Mesothelial cell of epicardium (in vitro differentiated cells): ENCODE data around the gene LAMA2. TPM values are rescaled to one million over a fixed set of nuclear protein-coding genes. Genes with fewer than 3 reads are reported as not detected.

ENCODE experiments used
- DNase-seq, 2 experiments: peaks; one replicate each; pipeline ENCODE4 v3.0.0; 2021; ENCODE audit warnings: low spot score in 2 of 2; ENCODE audit not compliant: unreplicated experiment in 2 of 2
- H3K27ac Mint-ChIP-seq: 2 replicates; pipeline ENCODE4 v1.8.0; 2021; ENCODE audit warnings: mixed read lengths
- H3K27me3 Mint-ChIP-seq: 2 replicates; pipeline ENCODE4 v1.8.0; 2021; ENCODE audit warnings: low read depth, mixed read lengths
- H3K36me3 Mint-ChIP-seq: 2 replicates; pipeline ENCODE4 v1.8.0; 2021; ENCODE audit warnings: mixed read lengths
- H3K4me1 Mint-ChIP-seq: 2 replicates; pipeline ENCODE4 v1.8.0; 2021; ENCODE audit warnings: mixed read lengths
- H3K4me3 Mint-ChIP-seq: 2 replicates; pipeline ENCODE4 v1.8.0; 2021; ENCODE audit warnings: mild to moderate bottlenecking, moderate library complexity, mixed read lengths
- H3K9me3 Mint-ChIP-seq: 2 replicates; pipeline ENCODE4 v1.8.0; 2021; ENCODE audit warnings: mixed read lengths
- total RNA-seq: library from RNA; stranded (reverse); gene quantifications from 3 replicates; pipeline ENCODE4 v1.2.1, GENCODE V29; 2021
- TF ChIP-seq, protein P1 (sequence below): fragments of 200-600 bp; sonication (generic); IDR thresholded peaks from one replicate; pipeline ENCODE4 v1.5.0; 2021; ENCODE audit warnings: antibody characterized with exemption; ENCODE audit not compliant: unreplicated experiment

Gene LAMA2
- total RNA-seq, 1 donor from 2014 or later, result 63.2 TPM

- TF ChIP-seq, protein P1, sequence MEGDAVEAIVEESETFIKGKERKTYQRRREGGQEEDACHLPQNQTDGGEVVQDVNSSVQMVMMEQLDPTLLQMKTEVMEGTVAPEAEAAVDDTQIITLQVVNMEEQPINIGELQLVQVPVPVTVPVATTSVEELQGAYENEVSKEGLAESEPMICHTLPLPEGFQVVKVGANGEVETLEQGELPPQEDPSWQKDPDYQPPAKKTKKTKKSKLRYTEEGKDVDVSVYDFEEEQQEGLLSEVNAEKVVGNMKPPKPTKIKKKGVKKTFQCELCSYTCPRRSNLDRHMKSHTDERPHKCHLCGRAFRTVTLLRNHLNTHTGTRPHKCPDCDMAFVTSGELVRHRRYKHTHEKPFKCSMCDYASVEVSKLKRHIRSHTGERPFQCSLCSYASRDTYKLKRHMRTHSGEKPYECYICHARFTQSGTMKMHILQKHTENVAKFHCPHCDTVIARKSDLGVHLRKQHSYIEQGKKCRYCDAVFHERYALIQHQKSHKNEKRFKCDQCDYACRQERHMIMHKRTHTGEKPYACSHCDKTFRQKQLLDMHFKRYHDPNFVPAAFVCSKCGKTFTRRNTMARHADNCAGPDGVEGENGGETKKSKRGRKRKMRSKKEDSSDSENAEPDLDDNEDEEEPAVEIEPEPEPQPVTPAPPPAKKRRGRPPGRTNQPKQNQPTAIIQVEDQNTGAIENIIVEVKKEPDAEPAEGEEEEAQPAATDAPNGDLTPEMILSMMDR, result no peak
- H3K36me3 Mint-ChIP-seq, result peaks cover 2% of the 10 kb centered on the region
- H3K4me3 Mint-ChIP-seq, result no peak overlapping the region
- DNase-seq, result no peak
- no peaks in the 10 kb centered on the region for H3K4me1 Mint-ChIP-seq
- H3K27me3 Mint-ChIP-seq, result no peaks in the 10 kb centered on the region
- H3K27ac Mint-ChIP-seq, result no peak overlapping the region
- H3K9me3 Mint-ChIP-seq, result peaks cover 3% of the 10 kb centered on the region
Observed at GRCh38 chr6:128990915-128991314, 108.0 kb downstream of the LAMA2 start.

- TF ChIP-seq, protein P1, result no peak
- H3K9me3 Mint-ChIP-seq, result peaks cover 21% of the 10 kb centered on the region
- no peak for DNase-seq
- H3K36me3 Mint-ChIP-seq, result peaks cover 15% of the 10 kb centered on the region
- H3K27ac Mint-ChIP-seq, result no peak overlapping the region
- no peak overlapping the region for H3K4me3 Mint-ChIP-seq
- H3K27me3 Mint-ChIP-seq, result no peaks in the 10 kb centered on the region
- H3K4me1 Mint-ChIP-seq, result no peaks in the 10 kb centered on the region
Observed at GRCh38 chr6:128993166-128993565, 110.2 kb downstream of the LAMA2 start.

DNA sequence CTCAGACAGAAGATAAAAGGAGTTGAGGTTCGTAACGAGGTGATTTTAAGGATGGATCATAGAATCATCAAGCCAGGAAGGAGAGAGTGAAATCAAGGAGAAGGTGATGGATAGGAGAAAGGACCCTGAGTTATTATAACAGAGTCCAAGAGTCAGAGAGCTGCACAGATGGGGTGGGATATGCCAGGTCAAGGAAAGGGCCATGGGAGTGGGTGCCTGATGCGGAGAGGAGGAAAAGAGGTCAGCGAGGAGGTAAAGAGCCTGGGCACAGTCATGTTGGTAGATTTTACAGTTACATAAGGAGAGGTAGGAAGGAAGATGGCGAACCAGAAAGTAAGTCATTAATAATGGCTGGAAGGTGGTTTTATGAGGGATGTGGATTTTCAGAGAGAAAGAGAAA lies 114.9 kb downstream of the LAMA2 start:
- TF ChIP-seq, protein P1, result no peak
- no peaks in the 10 kb centered on the region for H3K4me1 Mint-ChIP-seq

DNA sequence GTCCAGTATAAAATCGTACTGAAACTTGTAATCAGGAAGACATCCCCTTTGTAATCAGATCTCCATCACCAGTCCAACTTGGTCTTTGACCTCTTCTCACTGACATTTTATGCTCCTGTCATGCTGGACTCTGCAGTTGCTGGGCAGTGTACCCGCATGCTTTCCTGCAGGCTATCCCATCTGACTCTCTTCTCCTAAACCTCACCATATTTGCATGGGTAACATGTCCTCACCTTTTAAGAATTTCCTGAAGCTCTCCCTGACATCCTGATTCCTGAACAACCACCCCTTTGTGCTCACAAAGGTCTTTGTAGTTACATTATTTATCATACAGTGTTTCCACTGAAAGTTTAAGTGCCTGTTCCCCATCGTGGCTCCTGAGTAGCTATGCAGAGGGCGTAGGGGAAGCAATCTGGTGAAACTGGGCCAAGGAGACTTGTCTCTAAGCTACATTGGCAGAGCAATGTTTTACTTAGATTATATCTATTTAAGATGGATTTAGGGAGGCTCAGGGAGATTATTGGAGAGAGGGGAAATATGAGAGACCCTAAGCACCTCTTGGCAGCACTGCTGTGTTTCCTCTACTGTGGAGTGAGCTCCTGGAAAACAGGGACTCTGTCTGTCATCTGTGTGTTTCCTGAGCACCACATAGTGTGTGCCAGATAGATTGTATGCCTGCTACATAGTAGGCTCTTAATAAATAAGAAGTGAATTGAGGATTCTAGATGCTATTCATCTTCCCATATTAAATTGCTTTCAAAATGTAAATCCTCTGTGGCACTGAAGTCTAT lies 124.0 kb downstream of the LAMA2 start:
- Mint-ChIP-seq H3K9me3 (no peaks in the 10 kb centered on the region), H3K4me3 (no peak overlapping the region)

More for the DNA sequence above, 114.9 kb downstream of the LAMA2 start:
- Mint-ChIP-seq H3K4me3 (no peak overlapping the region), H3K36me3 (peaks cover 15% of the 10 kb centered on the region), H3K9me3 (peaks cover 21% of the 10 kb centered on the region), H3K27me3 (no peaks in the 10 kb centered on the region), H3K27ac (no peak overlapping the region)
- no peak for DNase-seq

DNA sequence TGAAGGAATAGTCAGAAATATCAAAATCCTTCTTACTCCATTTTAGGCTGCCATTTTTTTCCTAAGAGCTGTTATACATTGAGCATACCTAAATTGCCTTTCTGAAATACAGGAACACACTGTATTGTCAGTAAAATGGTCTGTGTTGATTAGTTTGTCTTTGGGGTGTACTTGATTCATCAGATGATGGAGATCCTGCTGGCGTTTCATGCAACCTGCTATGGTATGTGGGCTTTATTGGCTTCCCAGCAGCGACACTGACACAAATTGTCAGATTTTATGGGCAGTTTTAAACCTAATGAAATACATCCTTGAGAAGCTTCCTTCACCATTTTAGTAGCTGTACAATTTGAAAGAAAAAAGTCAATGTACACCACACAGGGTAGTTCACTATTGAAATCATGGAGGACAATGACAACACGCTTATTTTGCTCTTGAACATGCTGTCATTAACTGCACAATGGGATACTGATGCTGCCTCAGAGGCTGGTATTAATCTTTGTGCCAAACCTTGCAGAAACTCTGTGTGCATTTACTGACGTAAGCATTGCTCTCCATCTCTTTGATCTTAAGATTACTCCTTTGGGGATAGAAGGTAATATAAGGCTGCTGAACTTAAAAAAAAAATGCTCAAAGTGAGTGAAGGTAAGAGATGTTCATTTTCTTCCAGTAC lies 124.9 kb downstream of the LAMA2 start:
- peaks cover 22% of the 10 kb centered on the region for H3K4me1 Mint-ChIP-seq
- TF ChIP-seq, protein P1, result no peak
- H3K4me3 Mint-ChIP-seq, result no peak overlapping the region
- no peaks in the 10 kb centered on the region for H3K27me3 Mint-ChIP-seq
- H3K36me3 Mint-ChIP-seq, result no peaks in the 10 kb centered on the region
- no peaks in the 10 kb centered on the region for H3K9me3 Mint-ChIP-seq
- no peak for DNase-seq
- no peak overlapping the region for H3K27ac Mint-ChIP-seq

More for the DNA sequence above, 124.0 kb downstream of the LAMA2 start:
- Mint-ChIP-seq H3K27ac (peak overlapping the region; percentile 23), H3K36me3 (no peaks in the 10 kb centered on the region), H3K4me1 (peaks cover 22% of the 10 kb centered on the region), H3K27me3 (no peaks in the 10 kb centered on the region)
- TF ChIP-seq, protein P1, result no peak
- DNase-seq, result no peak
